ENCODE measurements around the gene MAGI1. TPM values are rescaled to one million over a fixed set of nuclear protein-coding genes. Genes with fewer than 3 reads are reported as not detected.

Gene MAGI1
- total and polyA plus RNA-seq, 2 donors (not counting 1 experiment from before 2014, with no cell fraction given), result 15.7 to 23.7 TPM

GRCh38 chr3:65787827-65788226 is 250.9 kb downstream of the MAGI1 start:
- Histone ChIP-seq H3K27ac (ENCODE audit: insufficient read depth, low read length) (no peak overlapping the region), H3K36me3 (ENCODE audit: control insufficient read depth, insufficient read depth, low read length) (no peaks in the 10 kb centered on the region), H3K79me2 (ENCODE audit: control insufficient read depth, insufficient read depth, low read length) (no peaks in the 10 kb centered on the region), H3K4me3 (replicated peaks in 1 of 4; ENCODE audit: control extremely low read depth in 1 of 4, insufficient read depth in 1 of 4, low read depth in 3 of 4, low read length in 4 of 4) (no peak overlapping the region), H3K9ac (ENCODE audit: insufficient read depth, low read length) (no peak overlapping the region), H3K4me1 (ENCODE audit: control insufficient read depth, extremely low read depth, insufficient read depth, low read length) (no peaks in the 10 kb centered on the region), H4K20me1 (ENCODE audit: control insufficient read depth, extremely low read depth, insufficient read depth, low read length) (no peaks in the 10 kb centered on the region), H2AFZ (ENCODE audit: low read length) (no peak overlapping the region), H3K27me3 (ENCODE audit: control insufficient read depth, insufficient read depth, low read length) (no peaks in the 10 kb centered on the region), H3K9me3 (ENCODE audit: control insufficient read depth, insufficient read depth, low read depth, low read length) (no peaks in the 10 kb centered on the region), H3K4me2 (ENCODE audit: extremely low read depth, insufficient read depth, low read length) (no peak overlapping the region)
- no peak for TF ChIP-seq EZH2 (IDR thresholded peaks at IDR 0.05; ENCODE audit: low read length, missing control alignments)
- no peak for TF ChIP-seq CTCF (conservative IDR thresholded peaks at IDR 0.05 in 1 of 2, IDR thresholded peaks at IDR 0.05 in 1 of 2; ENCODE audit: low read depth in 1 of 2, low read length in 2 of 2)
- no peak for DNase-seq (ENCODE audit: low read depth in 2 of 2)

- no peaks in the 10 kb centered on the region for H3K79me2 ChIP-seq (ENCODE audit: control insufficient read depth, insufficient read depth, low read length)
- H3K27ac ChIP-seq (ENCODE audit: insufficient read depth, low read length), result no peak overlapping the region
- H3K36me3 ChIP-seq (ENCODE audit: control insufficient read depth, insufficient read depth, low read length), result no peaks in the 10 kb centered on the region
- H3K4me2 ChIP-seq (ENCODE audit: extremely low read depth, insufficient read depth, low read length), result no peak overlapping the region
- no peak for DNase-seq (ENCODE audit: low read depth in 2 of 2)
- no peak overlapping the region for H3K9ac ChIP-seq (ENCODE audit: insufficient read depth, low read length)
- no peak overlapping the region for H2AFZ ChIP-seq (ENCODE audit: low read length)
- no peaks in the 10 kb centered on the region for H4K20me1 ChIP-seq (ENCODE audit: control insufficient read depth, extremely low read depth, insufficient read depth, low read length)
- H3K9me3 ChIP-seq (ENCODE audit: control insufficient read depth, insufficient read depth, low read depth, low read length), result no peaks in the 10 kb centered on the region
- no peaks in the 10 kb centered on the region for H3K27me3 ChIP-seq (ENCODE audit: control insufficient read depth, insufficient read depth, low read length)
- no peaks in the 10 kb centered on the region for H3K4me1 ChIP-seq (ENCODE audit: control insufficient read depth, extremely low read depth, insufficient read depth, low read length)
- H3K4me3 ChIP-seq (replicated peaks in 1 of 4; ENCODE audit: control extremely low read depth in 1 of 4, insufficient read depth in 1 of 4, low read depth in 3 of 4, low read length in 4 of 4), result no peak overlapping the region
- TF ChIP-seq EZH2 (IDR thresholded peaks at IDR 0.05; ENCODE audit: low read length, missing control alignments), result no peak
- TF ChIP-seq CTCF (conservative IDR thresholded peaks at IDR 0.05 in 1 of 2, IDR thresholded peaks at IDR 0.05 in 1 of 2; ENCODE audit: low read depth in 1 of 2, low read length in 2 of 2), result no peak
Measured at GRCh38 chr3:65787340-65787739, 251.4 kb downstream of the MAGI1 start.

- Histone ChIP-seq H3K4me3 (replicated peaks in 1 of 4; ENCODE audit: control extremely low read depth in 1 of 4, insufficient read depth in 1 of 4, low read depth in 3 of 4, low read length in 4 of 4) (no peak overlapping the region), H2AFZ (ENCODE audit: low read length) (no peak overlapping the region), H3K9me3 (ENCODE audit: control insufficient read depth, insufficient read depth, low read depth, low read length) (no peaks in the 10 kb centered on the region), H3K4me1 (ENCODE audit: control insufficient read depth, extremely low read depth, insufficient read depth, low read length) (no peaks in the 10 kb centered on the region), H3K36me3 (ENCODE audit: control insufficient read depth, insufficient read depth, low read length) (no peaks in the 10 kb centered on the region), H3K27me3 (ENCODE audit: control insufficient read depth, insufficient read depth, low read length) (no peaks in the 10 kb centered on the region), H4K20me1 (ENCODE audit: control insufficient read depth, extremely low read depth, insufficient read depth, low read length) (no peaks in the 10 kb centered on the region), H3K79me2 (ENCODE audit: control insufficient read depth, insufficient read depth, low read length) (no peaks in the 10 kb centered on the region), H3K4me2 (ENCODE audit: extremely low read depth, insufficient read depth, low read length) (no peak overlapping the region), H3K27ac (ENCODE audit: insufficient read depth, low read length) (no peak overlapping the region), H3K9ac (ENCODE audit: insufficient read depth, low read length) (no peak overlapping the region)
- no peak for DNase-seq (ENCODE audit: low read depth in 2 of 2)
- no peak for TF ChIP-seq EZH2 (IDR thresholded peaks at IDR 0.05; ENCODE audit: low read length, missing control alignments)
- no peak for TF ChIP-seq CTCF (conservative IDR thresholded peaks at IDR 0.05 in 1 of 2, IDR thresholded peaks at IDR 0.05 in 1 of 2; ENCODE audit: low read depth in 1 of 2, low read length in 2 of 2)
Measured at GRCh38 chr3:65786890-65787289, 251.8 kb downstream of the MAGI1 start.
